Mesothelial cell of epicardium (in vitro differentiated cells): Measurements from ENCODE around the gene SFT2D3. TPM values are rescaled to one million over a fixed set of nuclear protein-coding genes. Genes with fewer than 3 reads are reported as not detected.

Experiments used
- DNase-seq, 2 experiments: peaks; one replicate each; pipeline ENCODE4 v3.0.0; 2021; ENCODE audit warnings: low spot score in 2 of 2; ENCODE audit not compliant: unreplicated experiment in 2 of 2
- H3K27ac Mint-ChIP-seq: 2 replicates; pipeline ENCODE4 v1.8.0; 2021; ENCODE audit warnings: mixed read lengths
- H3K27me3 Mint-ChIP-seq: 2 replicates; pipeline ENCODE4 v1.8.0; 2021; ENCODE audit warnings: low read depth, mixed read lengths
- H3K36me3 Mint-ChIP-seq: 2 replicates; pipeline ENCODE4 v1.8.0; 2021; ENCODE audit warnings: mixed read lengths
- H3K4me1 Mint-ChIP-seq: 2 replicates; pipeline ENCODE4 v1.8.0; 2021; ENCODE audit warnings: mixed read lengths
- H3K4me3 Mint-ChIP-seq: 2 replicates; pipeline ENCODE4 v1.8.0; 2021; ENCODE audit warnings: mild to moderate bottlenecking, moderate library complexity, mixed read lengths
- H3K9me3 Mint-ChIP-seq: 2 replicates; pipeline ENCODE4 v1.8.0; 2021; ENCODE audit warnings: mixed read lengths
- total RNA-seq: library from RNA; stranded (reverse); gene quantifications from 3 replicates; pipeline ENCODE4 v1.2.1, GENCODE V29; 2021
- TF ChIP-seq, protein P1 (sequence below): fragments of 200-600 bp; sonication (generic); IDR thresholded peaks from one replicate; pipeline ENCODE4 v1.5.0; 2021; ENCODE audit warnings: antibody characterized with exemption; ENCODE audit not compliant: unreplicated experiment

The SFT2D3 gene
- total RNA-seq, 1 donor from 2014 or later: 12.9 TPM

DNA sequence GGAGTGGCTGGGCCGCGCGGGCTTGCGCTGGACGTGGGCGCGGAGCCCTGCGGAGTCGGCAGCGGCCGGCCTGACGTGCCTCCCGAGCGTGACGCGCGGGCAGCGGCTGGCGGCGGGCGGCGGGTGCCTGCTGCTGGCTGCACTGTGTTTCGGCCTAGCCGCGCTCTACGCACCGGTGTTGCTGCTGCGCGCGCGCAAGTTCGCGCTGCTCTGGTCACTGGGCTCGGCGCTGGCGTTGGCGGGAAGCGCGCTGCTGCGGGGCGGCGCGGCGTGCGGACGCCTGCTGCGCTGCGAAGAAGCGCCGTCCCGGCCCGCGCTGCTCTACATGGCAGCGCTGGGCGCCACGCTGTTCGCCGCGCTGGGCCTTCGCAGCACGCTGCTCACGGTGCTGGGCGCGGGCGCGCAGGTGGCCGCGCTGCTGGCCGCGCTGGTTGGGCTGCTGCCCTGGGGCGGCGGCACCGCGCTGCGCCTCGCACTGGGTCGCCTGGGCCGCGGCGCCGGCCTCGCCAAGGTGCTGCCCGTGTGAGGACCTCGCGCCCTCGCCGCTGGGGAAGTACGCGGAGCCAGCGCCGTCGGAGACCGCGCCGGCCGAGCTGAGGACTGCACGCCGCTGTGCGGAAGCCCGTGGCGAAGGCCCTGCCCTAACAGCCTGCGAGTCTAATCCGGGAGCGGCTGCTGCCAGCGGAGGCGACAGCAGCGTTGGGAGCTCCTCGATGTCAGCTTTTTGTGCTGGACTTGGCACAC lies 526 bp downstream of the SFT2D3 start:
- H3K27me3 Mint-ChIP-seq: no peaks in the 10 kb centered on the region
- TF ChIP-seq, protein P1, sequence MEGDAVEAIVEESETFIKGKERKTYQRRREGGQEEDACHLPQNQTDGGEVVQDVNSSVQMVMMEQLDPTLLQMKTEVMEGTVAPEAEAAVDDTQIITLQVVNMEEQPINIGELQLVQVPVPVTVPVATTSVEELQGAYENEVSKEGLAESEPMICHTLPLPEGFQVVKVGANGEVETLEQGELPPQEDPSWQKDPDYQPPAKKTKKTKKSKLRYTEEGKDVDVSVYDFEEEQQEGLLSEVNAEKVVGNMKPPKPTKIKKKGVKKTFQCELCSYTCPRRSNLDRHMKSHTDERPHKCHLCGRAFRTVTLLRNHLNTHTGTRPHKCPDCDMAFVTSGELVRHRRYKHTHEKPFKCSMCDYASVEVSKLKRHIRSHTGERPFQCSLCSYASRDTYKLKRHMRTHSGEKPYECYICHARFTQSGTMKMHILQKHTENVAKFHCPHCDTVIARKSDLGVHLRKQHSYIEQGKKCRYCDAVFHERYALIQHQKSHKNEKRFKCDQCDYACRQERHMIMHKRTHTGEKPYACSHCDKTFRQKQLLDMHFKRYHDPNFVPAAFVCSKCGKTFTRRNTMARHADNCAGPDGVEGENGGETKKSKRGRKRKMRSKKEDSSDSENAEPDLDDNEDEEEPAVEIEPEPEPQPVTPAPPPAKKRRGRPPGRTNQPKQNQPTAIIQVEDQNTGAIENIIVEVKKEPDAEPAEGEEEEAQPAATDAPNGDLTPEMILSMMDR: no peak
- DNase-seq: peak; percentile 55 to 75
- H3K27ac Mint-ChIP-seq: peak overlapping the region; percentile 94
- peaks cover 3% of the 10 kb centered on the region for H3K36me3 Mint-ChIP-seq
- H3K9me3 Mint-ChIP-seq: no peaks in the 10 kb centered on the region
- peak overlapping the region; percentile 88 for H3K4me3 Mint-ChIP-seq
- peaks cover 35% of the 10 kb centered on the region for H3K4me1 Mint-ChIP-seq

DNA sequence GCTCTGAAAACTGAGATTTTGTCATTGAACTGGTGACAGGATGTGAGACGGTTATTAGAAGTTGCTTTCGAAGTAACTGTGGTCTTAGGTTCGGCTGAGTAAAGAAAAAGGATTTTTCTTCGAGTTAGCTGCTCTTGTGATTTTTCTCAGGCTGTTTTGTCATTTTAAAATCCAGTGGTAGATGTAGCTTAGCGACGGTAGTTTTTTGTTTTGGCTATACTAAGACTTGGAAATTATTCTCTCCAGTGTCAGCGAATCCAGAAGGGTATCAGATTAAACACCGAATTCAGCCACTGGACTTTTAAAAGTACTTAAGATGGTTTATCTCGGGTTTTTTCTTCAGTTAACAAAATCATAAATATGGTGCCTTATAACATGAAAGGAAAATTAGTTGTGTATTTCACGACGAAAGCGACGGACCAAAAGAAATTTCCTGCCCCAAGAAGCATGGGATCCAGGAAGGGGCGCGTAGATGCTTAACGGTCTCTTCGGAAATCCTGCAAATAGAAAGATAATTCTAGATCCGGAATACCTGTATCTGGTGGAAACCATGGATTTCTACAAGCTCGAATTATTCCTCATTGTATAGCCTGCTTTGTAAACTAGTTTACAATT lies 1.2 kb downstream of the SFT2D3 start:
- no peak for DNase-seq
- Mint-ChIP-seq H3K4me3 (peak overlapping the region; percentile 66), H3K27me3 (no peaks in the 10 kb centered on the region), H3K36me3 (peaks cover 3% of the 10 kb centered on the region), H3K4me1 (peaks cover 35% of the 10 kb centered on the region), H3K27ac (peak overlapping the region; percentile 94), H3K9me3 (no peaks in the 10 kb centered on the region)
- TF ChIP-seq, protein P1: no peak

DNA sequence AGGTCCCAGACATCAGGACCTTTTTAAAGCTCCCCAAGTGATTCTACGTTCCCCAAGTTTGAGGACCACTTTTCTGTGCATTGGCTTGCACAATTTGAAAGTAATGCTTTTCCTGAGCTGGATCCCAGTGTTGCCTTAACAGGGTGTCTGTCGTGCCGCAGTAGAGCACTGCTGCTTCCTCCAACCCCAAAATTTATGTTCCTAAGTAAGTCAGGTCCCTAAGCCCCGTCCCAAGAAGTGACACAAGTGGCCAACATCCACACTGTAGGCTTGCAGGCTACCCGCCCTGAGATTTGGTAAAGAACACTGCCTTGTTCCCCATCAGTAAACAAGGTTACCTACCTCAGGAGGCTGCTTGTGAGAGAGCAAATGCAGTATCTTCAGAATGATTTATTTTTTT lies 2.0 kb downstream of the SFT2D3 start:
- DNase-seq: no peak
- TF ChIP-seq, protein P1: no peak
- no peak overlapping the region for H3K4me3 Mint-ChIP-seq

DNA sequence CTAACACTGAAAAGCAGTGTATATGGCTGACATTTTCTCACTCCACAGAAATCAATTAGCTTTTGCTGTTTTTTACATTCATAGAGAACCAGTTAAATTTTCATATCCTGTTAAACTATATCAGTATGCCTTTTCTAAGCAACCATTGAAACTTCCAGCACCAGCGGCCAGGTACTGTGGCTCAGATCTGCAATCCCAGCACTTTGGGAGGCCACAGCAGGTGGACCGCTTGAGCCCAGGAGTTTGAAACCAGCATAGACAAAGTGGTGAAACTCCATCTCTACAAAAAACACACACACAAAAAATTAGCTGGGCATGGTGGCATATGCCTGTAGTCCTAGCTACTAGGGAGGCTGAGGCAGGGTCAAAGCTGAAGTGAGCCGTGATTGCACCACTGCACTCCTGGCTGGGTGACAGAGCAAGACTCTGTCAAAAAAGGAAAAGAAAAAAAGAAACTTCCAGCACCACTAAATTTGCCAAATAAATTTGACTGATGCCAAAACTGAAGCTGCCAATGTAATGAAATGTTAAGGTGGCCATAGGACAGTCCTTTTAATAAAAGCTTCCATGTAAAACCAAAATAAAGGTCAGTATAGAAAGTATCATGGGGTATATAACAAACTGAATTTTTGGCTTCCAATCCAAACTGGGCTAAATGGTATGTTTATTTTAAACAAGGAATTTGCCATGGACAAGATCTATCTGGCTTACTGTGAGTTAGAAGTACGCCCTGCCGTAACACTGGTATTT lies 3.5 kb downstream of the SFT2D3 start:
- H3K27ac Mint-ChIP-seq: no peak overlapping the region
- TF ChIP-seq, protein P1: no peak
- no peaks in the 10 kb centered on the region for H3K27me3 Mint-ChIP-seq
- peaks cover 13% of the 10 kb centered on the region for H3K36me3 Mint-ChIP-seq
- H3K4me3 Mint-ChIP-seq: no peak overlapping the region
- H3K9me3 Mint-ChIP-seq: no peaks in the 10 kb centered on the region
- H3K4me1 Mint-ChIP-seq: peaks cover 35% of the 10 kb centered on the region
- no peak for DNase-seq

More for the DNA sequence above, 2.0 kb downstream of the SFT2D3 start:
- Mint-ChIP-seq H3K36me3 (peaks cover 3% of the 10 kb centered on the region), H3K27ac (no peak overlapping the region), H3K27me3 (no peaks in the 10 kb centered on the region), H3K9me3 (no peaks in the 10 kb centered on the region), H3K4me1 (peaks cover 35% of the 10 kb centered on the region)

DNA sequence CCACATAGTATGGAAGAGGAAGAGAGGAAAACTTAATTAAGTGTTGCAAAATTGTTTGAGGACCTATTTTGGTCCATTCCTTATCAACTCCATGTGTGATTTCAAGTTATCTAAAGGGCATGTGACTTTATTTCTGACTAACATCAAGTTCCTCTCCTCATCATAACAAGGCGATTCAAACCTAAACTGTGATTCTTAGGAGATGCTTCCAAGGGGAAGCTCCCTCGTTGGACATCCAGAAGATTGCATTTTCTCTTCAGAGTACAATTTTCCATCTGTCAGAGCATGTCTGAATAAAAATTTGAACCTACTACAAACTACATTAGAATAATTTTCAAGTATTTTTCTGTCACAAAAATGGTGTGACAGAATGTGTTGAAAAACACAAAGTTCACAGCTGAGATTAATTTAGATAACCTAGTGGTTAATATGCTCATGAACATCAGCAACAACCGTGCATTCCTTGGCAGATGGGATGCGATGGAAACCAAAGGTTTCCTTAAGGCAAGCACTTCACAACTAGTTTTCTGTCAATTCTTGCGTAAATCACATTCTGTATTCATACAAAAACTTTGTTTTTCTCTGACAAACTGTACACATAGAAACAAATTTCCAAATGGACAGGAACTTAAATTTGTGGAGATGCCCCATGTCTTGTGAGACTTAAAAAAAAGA lies 4.2 kb downstream of the SFT2D3 start:
- Mint-ChIP-seq H3K4me3 (no peak overlapping the region), H3K36me3 (peaks cover 14% of the 10 kb centered on the region), H3K9me3 (no peaks in the 10 kb centered on the region), H3K27ac (peak overlapping the region; percentile 28), H3K4me1 (peaks cover 30% of the 10 kb centered on the region), H3K27me3 (no peaks in the 10 kb centered on the region)
- no peak for DNase-seq
- TF ChIP-seq, protein P1: no peak
